Measurements from ENCODE around the gene DIRAS1. TPM values are rescaled to one million over a fixed set of nuclear protein-coding genes. Genes with fewer than 3 reads are reported as not detected.

DIRAS1 gene
- total and polyA plus RNA-seq, 5 donors from 2014 or later: not detected

- no peak overlapping the region for H3K4me3 Mint-ChIP-seq
- peaks cover 0 to 2% (median 0%) of the 10 kb centered on the region in 4 donors for H3K4me1 Mint-ChIP-seq
- Histone ChIP-seq H3K27me3 (ENCODE audit: control insufficient read depth, insufficient read depth, low read length) (no peaks in the 10 kb centered on the region), H3K4me3 (ENCODE audit: low read depth, low read length) (no peak overlapping the region), H3K4me1 (ENCODE audit: control insufficient read depth, insufficient read depth, low read length, poor library complexity, severe bottlenecking) (no peaks in the 10 kb centered on the region), H3K27ac (ENCODE audit: insufficient read depth, low read length, poor library complexity, severe bottlenecking) (no peak overlapping the region), H3K9me3 (ENCODE audit: control insufficient read depth in 2 of 2, low read length in 2 of 2) (no peaks in the 10 kb centered on the region), H3K36me3 (ENCODE audit: control insufficient read depth, insufficient read depth, low read length) (peaks cover 26% of the 10 kb centered on the region)
- no peak overlapping the region for H3K27ac Mint-ChIP-seq
- ATAC-seq (ENCODE audit: low read depth in 2 of 2): no peak
- H3K27me3 Mint-ChIP-seq: no peaks in the 10 kb centered on the region
- DNase-seq: no peak
- H3K9me3 Mint-ChIP-seq: peaks cover 0 to 2% (median 0%) of the 10 kb centered on the region in 7 donors
- peaks cover 15% of the 10 kb centered on the region for H3K36me3 Mint-ChIP-seq
Observed at GRCh38 chr19:2759362-2759761, 38.2 kb upstream of the DIRAS1 start.

- no peak for DNase-seq
- Histone ChIP-seq H3K27me3 (ENCODE audit: control insufficient read depth, insufficient read depth, low read length) (no peaks in the 10 kb centered on the region), H3K4me1 (ENCODE audit: control insufficient read depth, insufficient read depth, low read length, poor library complexity, severe bottlenecking) (no peaks in the 10 kb centered on the region), H3K36me3 (ENCODE audit: control insufficient read depth, insufficient read depth, low read length) (peaks cover 24% of the 10 kb centered on the region), H3K9me3 (ENCODE audit: control insufficient read depth in 2 of 2, low read length in 2 of 2) (no peaks in the 10 kb centered on the region), H3K27ac (ENCODE audit: insufficient read depth, low read length, poor library complexity, severe bottlenecking) (no peak overlapping the region), H3K4me3 (ENCODE audit: low read depth, low read length) (no peak overlapping the region)
- H3K36me3 Mint-ChIP-seq: peaks cover 15% of the 10 kb centered on the region
- no peak overlapping the region for H3K4me3 Mint-ChIP-seq
- H3K27ac Mint-ChIP-seq: no peak overlapping the region
- H3K9me3 Mint-ChIP-seq: peaks cover 0 to 2% (median 0%) of the 10 kb centered on the region in 7 donors
- ATAC-seq (ENCODE audit: low read depth in 2 of 2): no peak
- no peaks in the 10 kb centered on the region for H3K27me3 Mint-ChIP-seq
- peaks cover 0 to 2% (median 0%) of the 10 kb centered on the region in 4 donors for H3K4me1 Mint-ChIP-seq
Observed at GRCh38 chr19:2758601-2759313, 37.6 kb upstream of the DIRAS1 start.

DNA sequence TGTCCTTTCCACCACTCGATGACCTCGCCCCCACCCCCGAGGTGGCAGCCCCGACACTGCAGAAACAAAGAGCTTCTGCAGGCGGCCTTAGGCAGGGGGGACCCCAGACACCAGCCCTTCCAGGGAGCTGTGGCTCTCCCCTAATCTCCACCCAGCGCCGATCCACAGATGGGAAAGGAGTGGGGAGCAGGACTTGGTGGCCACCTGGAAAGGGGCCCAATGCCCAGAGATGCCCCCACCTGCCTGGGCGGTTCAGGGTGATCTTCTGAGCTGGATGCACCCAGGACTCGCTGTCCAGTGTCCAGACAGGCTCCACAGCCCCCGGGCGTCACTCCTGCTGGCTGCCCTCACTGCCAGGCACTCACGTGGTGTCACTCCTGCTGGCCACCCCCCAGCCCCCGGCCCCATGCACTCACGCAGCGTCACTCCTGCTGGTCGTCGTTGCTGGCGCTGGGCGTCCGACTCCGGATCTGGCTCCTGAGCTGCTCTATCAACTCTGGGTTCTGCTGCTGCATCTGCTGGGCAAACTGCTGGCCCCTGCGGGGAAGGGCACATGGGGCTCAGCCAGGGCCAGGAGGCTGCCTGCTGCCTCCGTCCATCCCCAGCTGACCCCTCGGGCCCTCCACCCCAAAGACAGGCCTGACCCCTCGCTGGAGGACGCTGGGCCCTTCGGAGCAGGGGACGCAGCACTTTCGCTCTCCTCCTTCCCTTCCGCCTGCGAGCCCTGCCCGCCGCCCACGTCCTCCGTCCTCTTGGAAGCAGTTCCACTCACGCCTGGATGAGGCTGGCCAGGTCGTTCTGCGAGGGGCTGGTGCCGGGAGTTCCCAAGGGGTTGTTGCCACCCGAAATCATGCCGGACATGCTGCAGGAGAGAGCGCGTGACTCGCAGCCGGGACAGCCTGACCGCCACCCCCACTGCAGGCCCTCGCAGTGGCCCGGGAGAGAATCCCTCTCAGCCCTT lies 36.0 kb upstream of the DIRAS1 start:
- H3K27ac Mint-ChIP-seq: no peak overlapping the region
- peaks cover 0 to 2% (median 0%) of the 10 kb centered on the region in 4 donors for H3K4me1 Mint-ChIP-seq
- Histone ChIP-seq H3K27me3 (ENCODE audit: control insufficient read depth, insufficient read depth, low read length) (no peaks in the 10 kb centered on the region), H3K4me3 (ENCODE audit: low read depth, low read length) (no peak overlapping the region), H3K27ac (ENCODE audit: insufficient read depth, low read length, poor library complexity, severe bottlenecking) (no peak overlapping the region), H3K36me3 (ENCODE audit: control insufficient read depth, insufficient read depth, low read length) (peaks cover 17% of the 10 kb centered on the region), H3K9me3 (ENCODE audit: control insufficient read depth in 2 of 2, low read length in 2 of 2) (no peaks in the 10 kb centered on the region), H3K4me1 (ENCODE audit: control insufficient read depth, insufficient read depth, low read length, poor library complexity, severe bottlenecking) (no peaks in the 10 kb centered on the region)
- no peaks in the 10 kb centered on the region for H3K9me3 Mint-ChIP-seq
- ATAC-seq (ENCODE audit: low read depth in 2 of 2) (no peak), DNase-seq (no peak)
- peaks cover 15% of the 10 kb centered on the region for H3K36me3 Mint-ChIP-seq
- no peak overlapping the region for H3K4me3 Mint-ChIP-seq
- H3K27me3 Mint-ChIP-seq: no peaks in the 10 kb centered on the region

- Mint-ChIP-seq H3K9me3 (no peaks in the 10 kb centered on the region), H3K27me3 (no peaks in the 10 kb centered on the region)
Observed at GRCh38 chr19:2756477-2756876, 35.3 kb upstream of the DIRAS1 start.

DNA sequence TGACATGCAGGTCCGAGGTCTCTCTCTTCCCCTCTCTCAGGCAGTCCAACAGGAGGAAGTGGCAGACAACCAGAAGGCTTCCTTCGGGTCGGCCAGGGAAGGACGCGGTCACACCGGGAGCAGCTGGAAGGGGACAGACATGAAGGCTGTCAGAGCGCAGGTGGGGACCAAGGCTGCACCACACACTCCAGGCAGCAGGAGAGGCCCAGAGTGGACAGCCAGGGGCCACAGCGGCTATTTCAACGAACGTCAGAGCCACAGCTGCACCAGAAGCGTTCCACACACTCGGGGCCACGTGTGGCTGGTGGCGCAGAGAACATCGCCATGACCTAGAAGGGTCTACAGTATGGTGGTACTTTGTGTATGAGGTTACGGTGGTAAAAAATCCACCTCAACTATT lies 34.6 kb upstream of the DIRAS1 start:
- H3K4me1 Mint-ChIP-seq: peaks cover 0 to 2% (median 0%) of the 10 kb centered on the region in 4 donors
- H3K27me3 Mint-ChIP-seq: no peaks in the 10 kb centered on the region
- peaks cover 15% of the 10 kb centered on the region for H3K36me3 Mint-ChIP-seq
- no peaks in the 10 kb centered on the region for H3K27me3 ChIP-seq (ENCODE audit: control insufficient read depth, insufficient read depth, low read length)
- H3K36me3 ChIP-seq (ENCODE audit: control insufficient read depth, insufficient read depth, low read length): peaks cover 11% of the 10 kb centered on the region
- H3K27ac ChIP-seq (ENCODE audit: insufficient read depth, low read length, poor library complexity, severe bottlenecking): no peak overlapping the region
- H3K4me3 ChIP-seq (ENCODE audit: low read depth, low read length): no peak overlapping the region
- H3K27ac Mint-ChIP-seq: no peak overlapping the region
- no peaks in the 10 kb centered on the region for H3K4me1 ChIP-seq (ENCODE audit: control insufficient read depth, insufficient read depth, low read length, poor library complexity, severe bottlenecking)
- no peak for DNase-seq
- no peak for ATAC-seq (ENCODE audit: low read depth in 2 of 2)
- no peaks in the 10 kb centered on the region for H3K9me3 ChIP-seq (ENCODE audit: control insufficient read depth in 2 of 2, low read length in 2 of 2)
- no peak overlapping the region for H3K4me3 Mint-ChIP-seq
- no peaks in the 10 kb centered on the region for H3K9me3 Mint-ChIP-seq

More at GRCh38 chr19:2756477-2756876, 35.3 kb upstream of the DIRAS1 start:
- H3K4me3 Mint-ChIP-seq: no peak overlapping the region
- Histone ChIP-seq H3K4me1 (ENCODE audit: control insufficient read depth, insufficient read depth, low read length, poor library complexity, severe bottlenecking) (no peaks in the 10 kb centered on the region), H3K27ac (ENCODE audit: insufficient read depth, low read length, poor library complexity, severe bottlenecking) (no peak overlapping the region), H3K27me3 (ENCODE audit: control insufficient read depth, insufficient read depth, low read length) (no peaks in the 10 kb centered on the region), H3K36me3 (ENCODE audit: control insufficient read depth, insufficient read depth, low read length) (peaks cover 13% of the 10 kb centered on the region), H3K9me3 (ENCODE audit: control insufficient read depth in 2 of 2, low read length in 2 of 2) (no peaks in the 10 kb centered on the region), H3K4me3 (ENCODE audit: low read depth, low read length) (no peak overlapping the region)
- ATAC-seq (ENCODE audit: low read depth in 2 of 2): no peak
- H3K27ac Mint-ChIP-seq: no peak overlapping the region
- no peak for DNase-seq
- H3K36me3 Mint-ChIP-seq: peaks cover 15% of the 10 kb centered on the region
- H3K4me1 Mint-ChIP-seq: peaks cover 0 to 2% (median 0%) of the 10 kb centered on the region in 4 donors

GRCh38 chr19:2755448-2755705 lies 34.2 kb upstream of the DIRAS1 start:
- Mint-ChIP-seq H3K27me3 (no peaks in the 10 kb centered on the region), H3K9me3 (no peaks in the 10 kb centered on the region), H3K4me1 (peaks cover 0 to 2% (median 0%) of the 10 kb centered on the region in 4 donors), H3K27ac (no peak overlapping the region), H3K4me3 (no peak overlapping the region), H3K36me3 (peaks cover 15% of the 10 kb centered on the region)
- Histone ChIP-seq H3K27ac (ENCODE audit: insufficient read depth, low read length, poor library complexity, severe bottlenecking) (no peak overlapping the region), H3K4me3 (ENCODE audit: low read depth, low read length) (no peak overlapping the region), H3K4me1 (ENCODE audit: control insufficient read depth, insufficient read depth, low read length, poor library complexity, severe bottlenecking) (no peaks in the 10 kb centered on the region), H3K36me3 (ENCODE audit: control insufficient read depth, insufficient read depth, low read length) (peaks cover 9% of the 10 kb centered on the region), H3K9me3 (ENCODE audit: control insufficient read depth in 2 of 2, low read length in 2 of 2) (no peaks in the 10 kb centered on the region), H3K27me3 (ENCODE audit: control insufficient read depth, insufficient read depth, low read length) (no peaks in the 10 kb centered on the region)
- ATAC-seq (ENCODE audit: low read depth in 2 of 2) (no peak), DNase-seq (no peak)

DNA sequence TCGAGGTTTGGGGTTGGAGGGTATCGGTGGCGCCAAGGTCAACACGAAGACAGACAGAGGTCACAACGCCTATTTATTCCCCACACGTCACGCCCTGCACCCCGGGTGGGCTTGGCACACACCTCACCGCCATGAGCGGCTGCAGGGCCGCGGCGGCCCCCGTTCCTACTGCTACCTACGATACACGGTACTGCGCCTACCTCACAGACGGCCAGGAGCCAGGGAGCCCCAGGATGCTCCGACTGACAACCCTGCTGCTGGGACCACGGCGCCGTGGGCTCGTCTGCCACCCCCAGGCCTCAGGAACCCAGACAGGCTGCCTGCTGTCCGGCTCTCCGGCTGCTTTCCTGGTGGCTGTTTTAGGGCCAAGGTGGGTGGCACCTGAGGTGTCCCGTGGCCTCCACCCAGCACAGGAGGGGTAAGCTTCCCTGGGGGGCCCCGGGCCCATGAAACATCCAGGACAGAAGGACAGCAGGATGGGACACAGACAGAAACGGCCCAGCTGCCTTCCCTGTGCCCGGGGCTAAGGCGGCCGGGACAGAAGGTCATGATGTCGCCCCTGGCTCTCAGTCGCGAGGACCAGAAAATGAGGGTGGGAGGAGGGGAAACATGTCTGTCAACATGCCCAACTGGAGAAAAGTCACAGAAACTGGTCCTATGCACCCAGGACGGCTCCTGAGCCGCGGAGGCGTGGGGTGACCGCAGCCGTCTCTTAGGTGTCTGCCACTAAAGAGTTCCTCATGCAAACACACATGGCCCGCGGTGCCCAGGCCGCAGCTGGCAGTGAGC lies 33.7 kb upstream of the DIRAS1 start:
- Histone ChIP-seq H3K27ac (ENCODE audit: insufficient read depth, low read length, poor library complexity, severe bottlenecking) (no peak overlapping the region), H3K9me3 (ENCODE audit: control insufficient read depth in 2 of 2, low read length in 2 of 2) (no peaks in the 10 kb centered on the region), H3K4me1 (ENCODE audit: control insufficient read depth, insufficient read depth, low read length, poor library complexity, severe bottlenecking) (no peaks in the 10 kb centered on the region), H3K36me3 (ENCODE audit: control insufficient read depth, insufficient read depth, low read length) (peaks cover 9% of the 10 kb centered on the region), H3K27me3 (ENCODE audit: control insufficient read depth, insufficient read depth, low read length) (no peaks in the 10 kb centered on the region), H3K4me3 (ENCODE audit: low read depth, low read length) (no peak overlapping the region)
- H3K4me3 Mint-ChIP-seq: no peak overlapping the region
- H3K36me3 Mint-ChIP-seq: peaks cover 15% of the 10 kb centered on the region
- H3K9me3 Mint-ChIP-seq: no peaks in the 10 kb centered on the region
- no peak for ATAC-seq (ENCODE audit: low read depth in 2 of 2)
- no peaks in the 10 kb centered on the region for H3K27me3 Mint-ChIP-seq
- no peak for DNase-seq
- peaks cover 0 to 2% (median 0%) of the 10 kb centered on the region in 4 donors for H3K4me1 Mint-ChIP-seq
- peak overlapping the region in 1 of 3 donors; percentile 76 for H3K27ac Mint-ChIP-seq
